H1 (cell line): Measurements from ENCODE around the gene CGRRF1. TPM values are rescaled to one million over a fixed set of nuclear protein-coding genes. Genes with fewer than 3 reads are reported as not detected.

Source experiments
- CTCF ChIA-PET: fragments of 300-600 bp; sonication (Branson Sonifier 250); formaldehyde crosslinking; loops from one replicate; lab custom pipeline; 2021; ENCODE audit not compliant: partially characterized antibody; lab: Charles Lee
- POLR2A ChIA-PET: fragments of 300-600 bp; sonication (Branson Sonifier 250); formaldehyde crosslinking; loops from one replicate; lab custom pipeline; 2021; ENCODE audit warnings: inconsistent platforms; ENCODE audit not compliant: partially characterized antibody; lab: Charles Lee
- DNase-seq, 2 experiments: peaks; one replicate each; pipeline versions ENCODE4 v3.0.0 to v3.0.0-alpha.2; 2010 to 2022; ENCODE audit warnings: low spot score in 2 of 2, low read depth in 1 of 2, mixed read lengths in 1 of 2
- FAIRE-seq: peaks from 2 replicates; lab custom pipeline; 2011; peaks lifted over from hg19 to GRCh38; lab: Jason Lieb, UNC
- H2AFZ ChIP-seq: 2 replicates; pipeline ENCODE4 v1.8.1; 2012; ENCODE audit warnings: low read length, inconsistent platforms
- H2AK5ac ChIP-seq: 2 replicates; pipeline ENCODE4 v1.6.1; 2013; ENCODE audit warnings: low read depth, low read length
- H2BK120ac ChIP-seq: replicated peaks from 2 replicates; pipeline ENCODE3; 2013; ENCODE audit warnings: low read depth, low read length, inconsistent platforms
- H2BK12ac ChIP-seq: 2 replicates; pipeline ENCODE4 v1.6.1; 2013; ENCODE audit warnings: low read depth, low read length
- H2BK15ac ChIP-seq: 2 replicates; pipeline ENCODE4 v1.6.1; 2013; ENCODE audit warnings: low read length
- H2BK20ac ChIP-seq: 2 replicates; pipeline ENCODE4 v1.6.1; 2013; ENCODE audit warnings: low read length
- H2BK5ac ChIP-seq: 2 replicates; pipeline ENCODE4 v1.6.1; 2013; ENCODE audit warnings: low read depth, low read length
- H3K14ac ChIP-seq: 2 replicates; pipeline ENCODE4 v1.6.1; 2013; ENCODE audit warnings: inconsistent platforms; ENCODE audit not compliant: insufficient read length
- H3K18ac ChIP-seq: 2 replicates; pipeline ENCODE4 v1.6.1; 2013; ENCODE audit warnings: low read length; ENCODE audit errors: extremely low read depth
- H3K23ac ChIP-seq: 2 replicates; pipeline ENCODE4 v1.6.1; 2013; ENCODE audit warnings: inconsistent platforms; ENCODE audit not compliant: insufficient read length
- H3K23me2 ChIP-seq: 2 replicates; pipeline ENCODE4 v1.6.1; 2013; ENCODE audit warnings: low read depth, low read length
- H3K27ac ChIP-seq: 2 replicates; pipeline ENCODE4 v1.6.1; 2011; ENCODE audit warnings: low read depth, low read length, inconsistent platforms
- H3K27me3 ChIP-seq, 4 experiments: replicated peaks in 1 of 4; 1 replicate in 1 of 4; 2 replicates in 3 of 4; pipeline versions ENCODE4 v1.6.1 to v1.8.1; 2011 to 2013; ENCODE audit warnings: low read length in 3 of 4, mild to moderate bottlenecking in 3 of 4, inconsistent platforms in 2 of 4, mixed read lengths in 2 of 4, moderate library complexity in 1 of 4; ENCODE audit not compliant: control insufficient read depth in 3 of 4, insufficient read depth in 3 of 4; ENCODE audit errors: extremely low read depth in 1 of 4
- H3K36me3 ChIP-seq, 4 experiments: 2 replicates each; pipeline versions ENCODE4 v1.6.1 to v1.8.1; 2011 to 2013; ENCODE audit warnings: mild to moderate bottlenecking in 4 of 4, low read length in 3 of 4, moderate library complexity in 2 of 4, control low read depth in 1 of 4, inconsistent platforms in 1 of 4; ENCODE audit not compliant: insufficient read depth in 4 of 4, control insufficient read depth in 2 of 4
- H3K4ac ChIP-seq: replicated peaks from 2 replicates; pipeline ENCODE3; 2013; ENCODE audit warnings: low read length, low read depth, mixed read lengths, inconsistent platforms; ENCODE audit not compliant: insufficient read length
- H3K4me1 ChIP-seq, 4 experiments: replicated peaks in 1 of 4; 1 replicate in 1 of 4; 2 replicates in 3 of 4; pipeline versions ENCODE4 v1.6.1 to v1.8.1; 2011 to 2013; ENCODE audit warnings: low read length in 3 of 4, inconsistent platforms in 2 of 4, mixed read lengths in 1 of 4; ENCODE audit not compliant: insufficient read depth in 4 of 4, control insufficient read depth in 3 of 4
- H3K4me2 ChIP-seq, 2 experiments: 2 replicates each; pipeline versions ENCODE4 v1.6.1 to v1.8.1; 2011 to 2013; ENCODE audit warnings: low read depth in 2 of 2, low read length in 2 of 2, control low read depth in 1 of 2, inconsistent platforms in 1 of 2, mild to moderate bottlenecking in 1 of 2; ENCODE audit not compliant: insufficient read depth in 1 of 2
- H3K4me3 ChIP-seq, 4 experiments: fragments of 200-600, 300-600 bp in 1 of 4; sonication (generic), shearing (Covaris generic), sonication (Bioruptor Twin) in 1 of 4; 2 replicates each; pipeline versions ENCODE4 v1.5.1 to v1.8.1; 2011 to 2016; ENCODE audit warnings: low read length in 4 of 4, low read depth in 3 of 4, control low read depth in 2 of 4, inconsistent platforms in 2 of 4, mild to moderate bottlenecking in 2 of 4, mixed read lengths in 1 of 4, moderate library complexity in 1 of 4; ENCODE audit not compliant: insufficient read depth in 2 of 4; ENCODE audit errors: extremely low read depth in 1 of 4
- H3K56ac ChIP-seq: replicated peaks from 2 replicates; pipeline ENCODE3; 2013; ENCODE audit warnings: low read depth, mild to moderate bottlenecking, mixed read lengths, low read length, inconsistent platforms; ENCODE audit not compliant: insufficient read length
- H3K79me1 ChIP-seq: 2 replicates; pipeline ENCODE4 v1.6.1; 2013; ENCODE audit warnings: low read depth, low read length, control low read depth
- H3K79me2 ChIP-seq, 2 experiments: 2 replicates each; pipeline versions ENCODE4 v1.6.1 to v1.8.1; 2012 to 2013; ENCODE audit warnings: low read length in 2 of 2, mild to moderate bottlenecking in 2 of 2, inconsistent platforms in 1 of 2; ENCODE audit not compliant: insufficient read depth in 2 of 2, control insufficient read depth in 1 of 2
- H3K9ac ChIP-seq, 4 experiments: replicated peaks in 1 of 4; 1 replicate in 1 of 4; 2 replicates in 3 of 4; pipeline versions ENCODE4 v1.6.1 to v1.8.1; 2011 to 2013; ENCODE audit warnings: low read depth in 3 of 4, low read length in 3 of 4, control low read depth in 2 of 4, mild to moderate bottlenecking in 2 of 4, moderate library complexity in 2 of 4, inconsistent platforms in 1 of 4; ENCODE audit errors: extremely low read depth in 1 of 4
- H3K9me3 ChIP-seq, 2 experiments: 2 replicates each; pipeline versions ENCODE4 v1.6.1 to v1.8.1; 2012 to 2013; ENCODE audit warnings: mild to moderate bottlenecking in 2 of 2, moderate library complexity in 2 of 2, control low read depth in 1 of 2, inconsistent platforms in 1 of 2, low read depth in 1 of 2, low read length in 1 of 2, mixed read lengths in 1 of 2; ENCODE audit not compliant: insufficient read depth in 2 of 2
- H4K20me1 ChIP-seq, 2 experiments: replicated peaks in 1 of 2; 2 replicates each; pipeline versions ENCODE3 to v1.8.1; 2011 to 2013; ENCODE audit warnings: inconsistent platforms in 2 of 2, low read length in 2 of 2, mild to moderate bottlenecking in 1 of 2; ENCODE audit not compliant: insufficient read depth in 2 of 2, control insufficient read depth in 1 of 2
- H4K5ac ChIP-seq: 2 replicates; pipeline ENCODE4 v1.6.1; 2013; ENCODE audit warnings: low read length, low read depth, mixed read lengths, inconsistent platforms; ENCODE audit not compliant: insufficient read length
- H4K8ac ChIP-seq: 2 replicates; pipeline ENCODE4 v1.8.0; 2013; ENCODE audit warnings: mild to moderate bottlenecking, moderate library complexity, low read length, inconsistent platforms; ENCODE audit not compliant: insufficient read depth; ENCODE audit errors: extremely low read depth
- H4K91ac ChIP-seq: replicated peaks from 2 replicates; pipeline ENCODE3; 2013; ENCODE audit warnings: low read length, mixed read lengths, inconsistent platforms; ENCODE audit not compliant: insufficient read length
- BACH1 ChIP-seq: IDR thresholded peaks from 2 replicates; pipeline ENCODE4 v1.6.1; 2012; ENCODE audit warnings: low read length, improper control_type of control experiment
- BRCA1 ChIP-seq: IDR thresholded peaks from 2 replicates; pipeline ENCODE4 v1.6.1; 2012; ENCODE audit warnings: low read depth, low read length, improper control_type of control experiment
- CTCF ChIP-seq, 3 experiments: IDR thresholded peaks; 1 replicate in 2 of 3; 2 replicates in 1 of 3; pipeline versions ENCODE4 v1.5.1 to v1.6.1; 2011; ENCODE audit warnings: low read length in 3 of 3, mild to moderate bottlenecking in 3 of 3, inconsistent platforms in 2 of 3, low read depth in 1 of 3, moderate library complexity in 1 of 3; ENCODE audit not compliant: insufficient read depth in 1 of 3; ENCODE audit errors: control extremely low read depth in 1 of 3
- HDAC2 ChIP-seq, 2 experiments: fragments of 300-600 bp in 1 of 2; sonication (generic) in 1 of 2; IDR thresholded peaks; 2 replicates each; pipeline ENCODE4 v1.6.1; 2011 to 2012; ENCODE audit warnings: low read depth in 2 of 2, low read length in 2 of 2, mild to moderate bottlenecking in 2 of 2, moderate library complexity in 2 of 2, borderline replicate concordance in 1 of 2, inconsistent platforms in 1 of 2
- JUND ChIP-seq: IDR thresholded peaks from 2 replicates; pipeline ENCODE4 v1.6.1; 2011; ENCODE audit warnings: mild to moderate bottlenecking, improper control_type of control experiment, low read length
- KDM1A ChIP-seq: fragments of 200-600, 300-600 bp; sonication (generic); IDR thresholded peaks from 2 replicates; pipeline ENCODE4 v1.7.1; 2016; ENCODE audit warnings: mild to moderate bottlenecking, low read length, borderline replicate concordance
- POLR2A ChIP-seq, 2 experiments: IDR thresholded peaks; 1 replicate in 1 of 2; 2 replicates in 1 of 2; pipeline ENCODE4 v1.6.1; 2011; ENCODE audit warnings: low read depth in 2 of 2, low read length in 2 of 2, mild to moderate bottlenecking in 2 of 2; ENCODE audit errors: control extremely low read depth in 1 of 2
- POLR2AphosphoS5 ChIP-seq: IDR thresholded peaks from 2 replicates; pipeline ENCODE4 v1.6.1; 2011; ENCODE audit warnings: low read depth, low read length
- RNF2 ChIP-seq: fragments of 200-900, 300-1000 bp; sonication (generic); IDR thresholded peaks from 2 replicates; pipeline ENCODE4 v1.7.1; 2016; ENCODE audit warnings: borderline replicate concordance, low read depth, mild to moderate bottlenecking, antibody characterized with exemption, low read length; ENCODE audit not compliant: poor library complexity, severe bottlenecking; ENCODE audit errors: missing control alignments
- WGBS, 2 experiments: shearing (Covaris generic) in 1 of 2; methylation state at CpG; one replicate each; pipeline versions ENCODE4 v1.1.6 to v1.1.7; 2013 to 2015; ENCODE audit warnings: low lambda C conversion rate in 2 of 2, mixed read lengths in 2 of 2, inconsistent platforms in 1 of 2, low coverage in 1 of 2, missing lambda C conversion rate in 1 of 2; ENCODE audit not compliant: insufficient replicate concordance in 2 of 2, insufficient coverage in 1 of 2, insufficient read length in 1 of 2; ENCODE audit errors: extremely low coverage in 1 of 2, missing lambda C conversion rate in 1 of 2; 5-methylcytosine and 5-hydroxymethylcytosine counted together
- polyA plus RNA-seq, 7 experiments: library from polyadenylated mRNA; depleted of rRNA in 3 of 7; stranded (reverse) in 5 of 7; unstranded in 2 of 7; fragments of >200 nt in 5 of 7; fragments of 200-250 nt in 2 of 7; gene quantifications; 1 replicate in 5 of 7; 2 replicates in 1 of 7; 4 replicates in 1 of 7; pipeline versions ENCODE4 v1.2.1 to v1.2.3, GENCODE V29; 2011 to 2013; ENCODE audit warnings: missing spikeins in 2 of 7, mixed read lengths in 2 of 7
- total RNA-seq: library from RNA; stranded (reverse); fragmentation: NEBNext Ultra II Directional; extraction: Animal tissue kit (Norgen Biotek cat#: 25700); gene quantifications from 2 replicates; pipeline ENCODE4 v1.2.1, GENCODE V29; 2021

The CGRRF1 gene
- total and polyA plus RNA-seq, 2 of the 8 experiments (the other 6 are each of a cell fraction or from before 2014, with no cell fraction given): 7.4 to 20.2 TPM

GRCh38 chr14:54489731-54490444 is 19.8 kb upstream of the CGRRF1 start:
- peak overlapping the region; percentile 67; the same call in 1 of the 2 replicates for H2AK5ac ChIP-seq
- no peaks in the 10 kb centered on the region for H3K36me3 ChIP-seq
- H3K23me2 ChIP-seq: peaks cover 8% of the 10 kb centered on the region; the same call in 1 of the 2 replicates
- peaks cover 4 to 32% of the 10 kb centered on the region in 2 experiments; a peak in 3 of 4 replicates for H3K79me2 ChIP-seq
- WGBS, 2 experiments: 96% methylated on average over 4 of the region's 4 CpGs; no CpG with 5 or more reads in 1 of the 2 experiments
- H3K4ac ChIP-seq: no peak overlapping the region
- H3K27me3 ChIP-seq: no peaks in the 10 kb centered on the region
- no peak overlapping the region for H3K27ac ChIP-seq
- no peak overlapping the region for H2BK12ac ChIP-seq
- H3K18ac ChIP-seq: no peak overlapping the region
- no peak overlapping the region for H2BK20ac ChIP-seq
- H2BK120ac ChIP-seq: no peak overlapping the region
- no peaks in the 10 kb centered on the region; the same call in 1 of the 2 replicates for H3K79me1 ChIP-seq
- peak overlapping the region; percentile 81 to 87; a peak in 3 of 4 replicates for H3K4me2 ChIP-seq
- no peak overlapping the region for H4K8ac ChIP-seq
- H2BK5ac ChIP-seq: no peak overlapping the region; the same call in 1 of the 2 replicates
- CTCF ChIA-PET: interaction anchor here (0.7 to 2.6 kb wide), 6 partner anchors 14 to 284 kb away, joined by 3 to 9 read pairs (median 4); partner anchors contain the start of gene CGRRF1
- POLR2A ChIA-PET: interaction anchor here (0.7 to 3.6 kb wide), 8 partner anchors 12 to 96 kb away, joined by 3 to 15 read pairs (median 4); partner anchors contain the start of gene CGRRF1
- H4K5ac ChIP-seq: no peak overlapping the region
- no peak overlapping the region for H3K23ac ChIP-seq
- H3K9me3 ChIP-seq: no peaks in the 10 kb centered on the region
- peaks cover 0 to 2% of the 10 kb centered on the region in 2 experiments for H4K20me1 ChIP-seq
- no peak overlapping the region for H3K9ac ChIP-seq
- FAIRE-seq (no peak), DNase-seq (no peak)
- H2BK15ac ChIP-seq: no peak overlapping the region
- H2AFZ ChIP-seq: no peak overlapping the region
- H3K4me3 ChIP-seq: peak overlapping the region in 2 of 4 experiments; percentile 81 to 86; a peak in 2 of 8 replicates
- no peak overlapping the region for H3K56ac ChIP-seq
- no peak overlapping the region for H3K14ac ChIP-seq
- peaks cover 0 to 4% (median 0%) of the 10 kb centered on the region in 4 experiments; a peak in 2 of 7 replicates for H3K4me1 ChIP-seq
- no peak overlapping the region for H4K91ac ChIP-seq
- no peak for TF ChIP-seq JUND
- no peak for TF ChIP-seq HDAC2 (IDR thresholded peaks at IDR 0.05; ENCODE audit: borderline replicate concordance in 1 of 2, low read depth in 2 of 2, low read length in 2 of 2)
- TF ChIP-seq RNF2: no peak
- no peak for TF ChIP-seq KDM1A
- no peak for TF ChIP-seq BRCA1
- TF ChIP-seq CTCF (IDR thresholded peaks at IDR 0.05; ENCODE audit: control extremely low read depth in 1 of 3, insufficient read depth in 1 of 3, low read depth in 1 of 3, low read length in 3 of 3): no peak
- no peak for TF ChIP-seq POLR2A (IDR thresholded peaks at IDR 0.05; ENCODE audit: control extremely low read depth in 1 of 2, low read depth in 2 of 2, low read length in 2 of 2)
- TF ChIP-seq POLR2AphosphoS5: no peak
- no peak for TF ChIP-seq BACH1
